ENCODE data around the gene IRF4.

GRCh38 chr6:351011-351866 lies 40.3 kb upstream of the IRF4 start:
- TF ChIP-seq CEBPB (IDR thresholded peaks at IDR 0.05) (no peak), YY1 (IDR thresholded peaks at IDR 0.05; ENCODE audit: low read depth) (no peak), REST (IDR thresholded peaks at IDR 0.05; ENCODE audit: low read depth) (no peak), RAD21 (IDR thresholded peaks at IDR 0.05; ENCODE audit: low read depth) (no peak), EP300 (IDR thresholded peaks at IDR 0.05; ENCODE audit: borderline replicate concordance) (no peak), MAX (IDR thresholded peaks at IDR 0.05) (no peak), USF1 (IDR thresholded peaks at IDR 0.05) (no peak), TAF1 (IDR thresholded peaks at IDR 0.05; ENCODE audit: low read depth) (no peak), TCF12 (IDR thresholded peaks at IDR 0.05; ENCODE audit: low read depth) (no peak), NFIC (IDR thresholded peaks at IDR 0.05) (no peak), EGR1 (IDR thresholded peaks at IDR 0.05) (no peak), FOXM1 (IDR thresholded peaks at IDR 0.05; ENCODE audit: borderline replicate concordance, low read depth) (no peak)
